K562 (cell line): ENCODE measurements around the gene PPFIBP2. TPM values are rescaled to one million over a fixed set of nuclear protein-coding genes. Genes with fewer than 3 reads are reported as not detected.

Source experiments
- CBX3 ChIP-seq, 2 experiments: IDR thresholded peaks; 1 replicate in 1 of 2; 2 replicates in 1 of 2; pipeline ENCODE4 v1.6.1; 2012; ENCODE audit warnings: inconsistent platforms in 2 of 2, low read length in 2 of 2, borderline replicate concordance in 1 of 2, control low read depth in 1 of 2
- CREBBP ChIP-seq: IDR thresholded peaks from one replicate; pipeline ENCODE4 v1.6.1; 2012; ENCODE audit warnings: low read depth, mild to moderate bottlenecking, control low read depth, inconsistent platforms, low read length
- NBN ChIP-seq: fragments of 450-650 bp; IDR thresholded peaks from 2 replicates; pipeline ENCODE4 v1.6.1; 2016; ENCODE audit warnings: low read depth, mild to moderate bottlenecking
- POLR3A ChIP-seq: IDR thresholded peaks from 2 replicates; pipeline ENCODE4 v1.6.1; 2011; ENCODE audit warnings: borderline replicate concordance, mild to moderate bottlenecking, moderate library complexity; ENCODE audit not compliant: insufficient read length, insufficient read depth; ENCODE audit errors: extremely low read depth
- SIN3B ChIP-seq: fragments of 450-650 bp; IDR thresholded peaks from 2 replicates; pipeline ENCODE4 v1.6.1; 2017; ENCODE audit warnings: low read depth, mild to moderate bottlenecking, moderate library complexity
- STAT5A ChIP-seq: IDR thresholded peaks from 2 replicates; pipeline ENCODE4 v1.6.1; 2012; ENCODE audit warnings: low read length, inconsistent platforms, borderline replicate concordance
- ZNF318 ChIP-seq, 2 experiments: fragments of 450-650 bp; IDR thresholded peaks; 2 replicates each; pipeline ENCODE4 v1.6.1; 2016; ENCODE audit warnings: mild to moderate bottlenecking in 2 of 2, borderline replicate concordance in 1 of 2, low read depth in 1 of 2, moderate library complexity in 1 of 2
- ZNF518B ChIP-seq: fragments of 250-450 bp; sonication (Bioruptor Pico); IDR thresholded peaks from 2 replicates; pipeline ENCODE4 v1.5.0; 2021; ENCODE audit warnings: mild to moderate bottlenecking, moderate library complexity
- polyA plus RNA-seq, 8 experiments: library from polyadenylated mRNA; depleted of rRNA in 4 of 8; stranded (reverse) in 5 of 8; unstranded in 3 of 8; fragments of >200 nt; fragmentation: Nextera tagmentation in 2 of 8; fragmentation: Illumina TruSeq in 1 of 8; extraction: Ambion mirVana in 2 of 8; extraction: Trizol in 1 of 8; gene quantifications; 2 replicates each; pipeline versions ENCODE4 v1.2.1 to v1.2.3, GENCODE V29; 2011 to 2014; ENCODE audit warnings: inconsistent platforms in 1 of 8, missing spikeins in 1 of 8
- total RNA-seq, 7 experiments: library from RNA; depleted of rRNA in 6 of 7; stranded (reverse); fragments of >200 nt in 6 of 7; fragmentation: Illumina TruSeq in 2 of 7; extraction: Trizol in 2 of 7; gene quantifications; 2 replicates each; pipeline versions ENCODE4 v1.2.1 to v1.2.3, GENCODE V29; 2011 to 2021; ENCODE audit warnings: low replicate concordance in 1 of 7
- TF ChIP-seq, protein P1 (sequence below), 2 experiments: fragments of 450-650 bp; IDR thresholded peaks; 2 replicates each; pipeline ENCODE4 v1.6.1; 2018; ENCODE audit warnings: mild to moderate bottlenecking in 2 of 2, low read depth in 1 of 2; ENCODE audit not compliant: partially characterized antibody in 2 of 2

Gene PPFIBP2
- total and polyA plus RNA-seq, 9 of the 15 experiments (the other 6 are each of a cell fraction or from before 2014, with no cell fraction given): 0.18 to 3.4 (median 1.2) TPM

DNA sequence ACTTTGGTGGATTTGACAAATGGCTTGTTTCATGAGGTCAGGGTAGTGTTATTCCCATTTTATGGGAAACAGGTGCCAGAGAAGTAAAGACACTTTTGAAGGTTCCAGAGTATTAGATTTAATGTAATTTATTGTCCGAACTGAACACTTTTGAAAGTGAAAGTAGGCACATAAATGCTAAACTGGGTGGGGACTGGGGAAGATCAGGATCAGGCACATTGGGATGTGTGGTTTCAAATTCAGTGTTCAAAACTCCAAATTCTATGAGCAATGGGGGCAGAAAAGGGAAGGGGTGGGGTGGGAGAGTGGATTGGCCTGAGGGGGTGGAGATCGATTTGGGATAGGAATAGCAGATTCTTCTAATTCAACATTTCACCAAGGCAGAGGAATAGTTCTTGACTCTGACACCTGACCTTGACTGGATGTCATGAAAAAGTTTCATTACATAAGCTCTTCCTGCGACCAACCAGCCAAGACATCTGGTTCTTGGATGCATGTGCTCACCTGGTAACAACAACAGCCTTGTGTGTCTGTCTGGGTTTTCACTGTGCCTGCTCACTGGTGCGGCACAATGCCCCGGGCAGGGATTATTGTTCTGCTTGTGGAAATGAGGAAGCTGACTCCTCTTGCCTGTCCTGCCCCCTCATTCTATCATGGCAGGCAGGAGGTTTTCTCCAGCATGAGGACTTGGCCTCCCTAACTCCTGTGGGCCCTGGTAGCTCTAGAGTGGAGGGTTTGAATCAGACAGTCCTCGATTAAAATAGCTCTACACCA, 10.8 kb downstream of the PPFIBP2 start (continued):
- TF ChIP-seq, protein P1, sequence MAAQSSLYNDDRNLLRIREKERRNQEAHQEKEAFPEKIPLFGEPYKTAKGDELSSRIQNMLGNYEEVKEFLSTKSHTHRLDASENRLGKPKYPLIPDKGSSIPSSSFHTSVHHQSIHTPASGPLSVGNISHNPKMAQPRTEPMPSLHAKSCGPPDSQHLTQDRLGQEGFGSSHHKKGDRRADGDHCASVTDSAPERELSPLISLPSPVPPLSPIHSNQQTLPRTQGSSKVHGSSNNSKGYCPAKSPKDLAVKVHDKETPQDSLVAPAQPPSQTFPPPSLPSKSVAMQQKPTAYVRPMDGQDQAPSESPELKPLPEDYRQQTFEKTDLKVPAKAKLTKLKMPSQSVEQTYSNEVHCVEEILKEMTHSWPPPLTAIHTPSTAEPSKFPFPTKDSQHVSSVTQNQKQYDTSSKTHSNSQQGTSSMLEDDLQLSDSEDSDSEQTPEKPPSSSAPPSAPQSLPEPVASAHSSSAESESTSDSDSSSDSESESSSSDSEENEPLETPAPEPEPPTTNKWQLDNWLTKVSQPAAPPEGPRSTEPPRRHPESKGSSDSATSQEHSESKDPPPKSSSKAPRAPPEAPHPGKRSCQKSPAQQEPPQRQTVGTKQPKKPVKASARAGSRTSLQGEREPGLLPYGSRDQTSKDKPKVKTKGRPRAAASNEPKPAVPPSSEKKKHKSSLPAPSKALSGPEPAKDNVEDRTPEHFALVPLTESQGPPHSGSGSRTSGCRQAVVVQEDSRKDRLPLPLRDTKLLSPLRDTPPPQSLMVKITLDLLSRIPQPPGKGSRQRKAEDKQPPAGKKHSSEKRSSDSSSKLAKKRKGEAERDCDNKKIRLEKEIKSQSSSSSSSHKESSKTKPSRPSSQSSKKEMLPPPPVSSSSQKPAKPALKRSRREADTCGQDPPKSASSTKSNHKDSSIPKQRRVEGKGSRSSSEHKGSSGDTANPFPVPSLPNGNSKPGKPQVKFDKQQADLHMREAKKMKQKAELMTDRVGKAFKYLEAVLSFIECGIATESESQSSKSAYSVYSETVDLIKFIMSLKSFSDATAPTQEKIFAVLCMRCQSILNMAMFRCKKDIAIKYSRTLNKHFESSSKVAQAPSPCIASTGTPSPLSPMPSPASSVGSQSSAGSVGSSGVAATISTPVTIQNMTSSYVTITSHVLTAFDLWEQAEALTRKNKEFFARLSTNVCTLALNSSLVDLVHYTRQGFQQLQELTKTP (IDR thresholded peaks at IDR 0.05; ENCODE audit: low read depth in 1 of 2, partially characterized antibody in 2 of 2): no peak
- TF ChIP-seq ZNF318 (IDR thresholded peaks at IDR 0.05; ENCODE audit: borderline replicate concordance in 1 of 2, low read depth in 1 of 2) (no peak), SIN3B (no peak), STAT5A (no peak), CBX3 (IDR thresholded peaks at IDR 0.05; ENCODE audit: borderline replicate concordance in 1 of 2, low read length in 2 of 2) (no peak), POLR3A (no peak), NBN (no peak), CREBBP (no peak), ZNF518B (no peak)
